IMR-90 (cell line): Measurements from ENCODE around the gene BTG2. TPM values are rescaled to one million over a fixed set of nuclear protein-coding genes. Genes with fewer than 3 reads are reported as not detected.
A peak's percentile ranks its signal among the peaks of the same experiment; 100 is the strongest.

Experiments
- ATAC-seq: fragments of 200-7000 bp; cut with Tn5 transposase; 2 replicates; pipeline ENCODE4 v1.9.1; 2020; ENCODE audit warnings: low read depth, mild to moderate bottlenecking, moderate library complexity
- BruUV-seq: library from RNA; stranded (reverse); fragments of 400-500 nt; replicated peaks from 2 replicates; lab custom pipeline; 2021; lab: Mats Ljungman, UMichigan
- CTCF ChIA-PET: fragments of 300-600 bp; formaldehyde crosslinking; extraction: SDS; loops from one replicate; lab custom pipeline; 2021; ENCODE audit warnings: antibody characterized with exemption; lab: Yijun Ruan, JAX
- POLR2A ChIA-PET: fragments of 300-600 bp; sonication (Branson Sonifier 250); formaldehyde crosslinking; loops from one replicate; lab custom pipeline; 2022; ENCODE audit warnings: antibody characterized with exemption; ENCODE audit not compliant: unreplicated experiment; lab: Charles Lee
- DNase-seq: peaks from one replicate; pipeline ENCODE4 v3.0.0; 2013
- H2AFZ ChIP-seq: replicated peaks from 2 replicates; pipeline ENCODE3; 2013; ENCODE audit warnings: low read length, mild to moderate bottlenecking; ENCODE audit not compliant: poor library complexity
- H2AK5ac ChIP-seq: 2 replicates; pipeline ENCODE4 v1.6.1; 2013; ENCODE audit warnings: low read depth, low read length, inconsistent platforms
- H2AK9ac ChIP-seq: replicated peaks from 2 replicates; pipeline ENCODE3; 2013; ENCODE audit warnings: mild to moderate bottlenecking, low read depth, low read length, moderate library complexity; ENCODE audit not compliant: poor library complexity
- H2BK120ac ChIP-seq: 2 replicates; pipeline ENCODE4 v1.6.1; 2013; ENCODE audit warnings: low read depth, low read length, inconsistent platforms
- H2BK15ac ChIP-seq: 3 replicates; pipeline ENCODE4 v1.6.1; 2013; ENCODE audit warnings: low read depth, low read length, inconsistent platforms
- H2BK20ac ChIP-seq: 2 replicates; pipeline ENCODE4 v1.6.1; 2013; ENCODE audit warnings: low read depth, mild to moderate bottlenecking, inconsistent platforms, low read length, moderate library complexity
- H2BK5ac ChIP-seq: 2 replicates; pipeline ENCODE4 v1.6.1; 2013; ENCODE audit warnings: mild to moderate bottlenecking, low read depth, low read length, inconsistent platforms; ENCODE audit not compliant: poor library complexity, severe bottlenecking
- H3K14ac ChIP-seq: replicated peaks from 2 replicates; pipeline ENCODE4 v1.6.1; 2013; ENCODE audit warnings: low read depth, low read length, inconsistent platforms
- H3K18ac ChIP-seq: 2 replicates; pipeline ENCODE4 v1.6.1; 2013; ENCODE audit warnings: low read depth, low read length, control low read depth
- H3K23ac ChIP-seq: 2 replicates; pipeline ENCODE4 v1.6.1; 2013; ENCODE audit warnings: low read depth, low read length, inconsistent platforms
- H3K27ac ChIP-seq: 2 replicates; pipeline ENCODE4 v1.5.1; 2013; ENCODE audit warnings: mild to moderate bottlenecking, control low read depth, low read length; ENCODE audit not compliant: insufficient read depth
- H3K27me3 ChIP-seq: 2 replicates; pipeline ENCODE4 v1.6.1; 2013; ENCODE audit warnings: low read length; ENCODE audit not compliant: control insufficient read depth, insufficient read depth
- H3K36me3 ChIP-seq: 2 replicates; pipeline ENCODE4 v1.6.1; 2013; ENCODE audit warnings: low read length, mixed read lengths; ENCODE audit not compliant: control insufficient read depth, insufficient read depth
- H3K4ac ChIP-seq: 2 replicates; pipeline ENCODE4 v1.6.1; 2013; ENCODE audit warnings: low read depth, low read length, inconsistent platforms
- H3K4me1 ChIP-seq: 2 replicates; pipeline ENCODE4 v1.6.1; 2013; ENCODE audit warnings: low read length, mixed read lengths; ENCODE audit not compliant: control insufficient read depth, insufficient read depth
- H3K4me2 ChIP-seq: 2 replicates; pipeline ENCODE4 v1.6.1; 2013; ENCODE audit warnings: low read depth, mild to moderate bottlenecking, control low read depth, low read length, moderate library complexity
- H3K4me3 ChIP-seq: 2 replicates; pipeline ENCODE4 v1.5.1; 2013; ENCODE audit warnings: low read depth, mild to moderate bottlenecking, control low read depth, low read length, moderate library complexity; ENCODE audit not compliant: insufficient read depth
- H3K56ac ChIP-seq: 2 replicates; pipeline ENCODE4 v1.6.1; 2013; ENCODE audit warnings: low read length, inconsistent platforms; ENCODE audit not compliant: insufficient read depth; ENCODE audit errors: extremely low read depth
- H3K79me1 ChIP-seq, 2 experiments: 2 replicates each; pipeline ENCODE4 v1.6.1; 2013; ENCODE audit warnings: low read length in 2 of 2, inconsistent platforms in 1 of 2, low read depth in 1 of 2
- H3K9ac ChIP-seq: 2 replicates; pipeline ENCODE4 v1.6.1; 2013; ENCODE audit warnings: low read depth, low read length, control low read depth
- H3K9me1 ChIP-seq: 2 replicates; pipeline ENCODE4 v1.6.1; 2013; ENCODE audit warnings: low read length, inconsistent platforms; ENCODE audit not compliant: insufficient read depth
- H3K9me3 ChIP-seq: 2 replicates; pipeline ENCODE4 v1.6.1; 2013; ENCODE audit warnings: low read length; ENCODE audit not compliant: control insufficient read depth, insufficient read depth
- H4K20me1 ChIP-seq: 2 replicates; pipeline ENCODE4 v1.6.1; 2013; ENCODE audit warnings: low read length, inconsistent platforms; ENCODE audit not compliant: insufficient read depth
- H4K5ac ChIP-seq: 2 replicates; pipeline ENCODE4 v1.6.1; 2013; ENCODE audit warnings: mild to moderate bottlenecking, low read depth, low read length, control low read depth
- H4K8ac ChIP-seq, 2 experiments: 2 replicates each; pipeline ENCODE4 v1.6.1; 2013; ENCODE audit warnings: low read depth in 2 of 2, low read length in 2 of 2, control low read depth in 1 of 2, inconsistent platforms in 1 of 2
- H4K91ac ChIP-seq: 2 replicates; pipeline ENCODE4 v1.6.1; 2013; ENCODE audit warnings: low read depth, low read length, inconsistent platforms; ENCODE audit not compliant: insufficient read depth
- POLR2A ChIP-seq: IDR thresholded peaks from 2 replicates; pipeline ENCODE4 v1.6.1; 2012; ENCODE audit warnings: mild to moderate bottlenecking, low read depth, low read length
- WGBS, 2 experiments: methylation state at CpG; one replicate each; pipeline versions ENCODE4 v1.1.5 to v1.1.7; 2013; ENCODE audit warnings: missing lambda C conversion rate in 2 of 2; ENCODE audit not compliant: insufficient read length in 1 of 2; ENCODE audit errors: extremely low coverage in 2 of 2; 5-methylcytosine and 5-hydroxymethylcytosine counted together
- dilution Hi-C: fragments of 300-500 bp; cut with HindIII; formaldehyde crosslinking; loops from one replicate; pipeline ENCODE4 v1.14.3; 2018; ENCODE audit warnings: low sequenced_read_pairs; ENCODE audit not compliant: unreplicated experiment
- in situ Hi-C: fragments of 300-500 bp; cut with MboI; formaldehyde crosslinking; loops from 3 replicates; pipeline ENCODE4 v1.14.3; 2019; ENCODE audit warnings: low sequenced_read_pairs, inconsistent platforms, mixed read lengths
- intact Hi-C: fragments of 100-400 bp; cut with micrococcal nuclease; formaldehyde crosslinking; loops from 2 replicates; pipeline ENCODE4 v1.10.0; 2022
- polyA plus RNA-seq, 3 experiments: library from polyadenylated mRNA; depleted of rRNA; stranded (reverse); fragments of >200 nt; gene quantifications; 2 replicates each; pipeline ENCODE4 v1.2.3, GENCODE V29; 2012; ENCODE audit warnings: low replicate concordance in 1 of 3
- total RNA-seq: library from RNA; depleted of rRNA; stranded (reverse); fragments of >200 nt; gene quantifications from 2 replicates; pipeline ENCODE4 v1.2.3, GENCODE V29; 2012
- TF ChIP-seq, protein P1 (sequence below): conservative IDR thresholded peaks from 2 replicates; pipeline ENCODE4 v1.5.1; 2012; ENCODE audit warnings: mild to moderate bottlenecking, low read depth, low read length, improper control_type of control experiment
- TF ChIP-seq, protein P2 (sequence below): fragments of 150-350 bp; IDR thresholded peaks from 2 replicates; pipeline ENCODE4 v1.6.1; 2017; ENCODE audit warnings: mild to moderate bottlenecking, antibody characterized with exemption, low read length, low read depth

Gene BTG2
- total and polyA plus RNA-seq, 2 of the 4 experiments (the other 2 are of a cell fraction), result 8.4 to 18.8 TPM

DNA sequence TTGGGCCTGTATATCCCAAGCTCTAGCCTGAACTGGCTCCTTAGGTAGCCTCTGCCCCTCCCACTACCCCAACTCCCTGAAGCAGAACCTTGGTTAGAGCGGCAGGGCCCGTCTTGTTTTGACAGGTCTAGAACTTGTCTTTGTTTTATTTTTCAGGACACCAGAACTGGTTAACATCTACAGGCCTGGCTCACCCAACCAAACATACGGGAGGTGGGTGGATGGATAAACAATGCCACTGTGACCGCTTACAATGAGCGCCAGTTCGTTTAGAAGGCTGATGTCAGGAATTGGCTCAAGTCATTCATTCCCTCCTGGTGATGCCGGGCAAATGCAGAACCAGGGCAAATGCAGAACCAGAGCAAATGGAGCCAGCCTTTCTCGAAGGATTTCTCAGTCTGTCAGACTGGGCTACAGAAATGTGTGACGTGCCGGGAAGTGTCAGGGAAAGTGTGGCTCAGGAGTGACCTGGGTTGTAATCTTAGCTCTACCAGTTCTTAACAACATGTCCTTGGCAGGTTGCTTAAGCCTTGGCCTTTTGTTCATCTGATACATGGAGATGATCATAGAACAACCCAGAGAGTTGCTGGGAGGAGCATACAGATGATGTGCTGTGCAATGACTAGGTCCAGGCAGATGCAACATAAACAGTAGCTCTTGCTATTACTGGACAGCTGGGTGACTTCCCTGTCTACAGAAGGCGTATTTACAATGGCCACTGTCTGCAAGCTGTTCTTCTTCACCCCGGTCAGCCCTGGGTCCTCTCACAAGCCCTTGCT is 30.5 kb upstream of the BTG2 start:
- Histone ChIP-seq H4K5ac (no peak overlapping the region), H3K56ac (no peak overlapping the region), H3K27ac (no peak overlapping the region), H2BK120ac (no peak overlapping the region), H3K4me3 (no peak overlapping the region), H3K14ac (no peak overlapping the region), H3K18ac (no peak overlapping the region), H4K20me1 (no peaks in the 10 kb centered on the region), H2AK5ac (peak overlapping the region; percentile 20; the same call in 1 of the 2 replicates), H3K4ac (no peak overlapping the region), H4K8ac (no peak overlapping the region), H2BK20ac (no peak overlapping the region), H2BK5ac (no peak overlapping the region), H3K4me2 (no peak overlapping the region), H3K79me1 (no peaks in the 10 kb centered on the region), H3K9ac (no peak overlapping the region), H2BK15ac (no peak overlapping the region), H3K27me3 (no peaks in the 10 kb centered on the region; the same call in 1 of the 2 replicates), H4K91ac (no peak overlapping the region), H2AFZ (no peak overlapping the region), H3K23ac (no peak overlapping the region; the same call in 1 of the 2 replicates), H3K9me3 (no peaks in the 10 kb centered on the region), H3K4me1 (peaks cover 12% of the 10 kb centered on the region; the same call in 1 of the 2 replicates), H2AK9ac (no peak overlapping the region), H3K36me3 (no peaks in the 10 kb centered on the region), H3K9me1 (no peaks in the 10 kb centered on the region; the same call in 1 of the 2 replicates)
- intact Hi-C loops, result no loop called here
- in situ Hi-C loops, result loop anchor here (5.0 to 10.0 kb wide), 3 partner anchors 63 to 213 kb away; no protein-coding TSS in a partner anchor
- ATAC-seq, result no peak
- ChIA-PET POLR2A (no interaction called here), CTCF (interaction anchor here (0.8 kb wide), 1 partner anchor 245 kb away, joined by 3 read pairs; no protein-coding TSS in a partner anchor)
- 80% methylated on average over 2 of the region's 12 CpGs; no CpG with 5 or more reads in 1 of the 2 experiments for WGBS, 2 experiments
- BruUV-seq, result no TSS peak
- peak; percentile 56 for DNase-seq
- dilution Hi-C loops, result no loop called here
- TF ChIP-seq, protein P1, sequence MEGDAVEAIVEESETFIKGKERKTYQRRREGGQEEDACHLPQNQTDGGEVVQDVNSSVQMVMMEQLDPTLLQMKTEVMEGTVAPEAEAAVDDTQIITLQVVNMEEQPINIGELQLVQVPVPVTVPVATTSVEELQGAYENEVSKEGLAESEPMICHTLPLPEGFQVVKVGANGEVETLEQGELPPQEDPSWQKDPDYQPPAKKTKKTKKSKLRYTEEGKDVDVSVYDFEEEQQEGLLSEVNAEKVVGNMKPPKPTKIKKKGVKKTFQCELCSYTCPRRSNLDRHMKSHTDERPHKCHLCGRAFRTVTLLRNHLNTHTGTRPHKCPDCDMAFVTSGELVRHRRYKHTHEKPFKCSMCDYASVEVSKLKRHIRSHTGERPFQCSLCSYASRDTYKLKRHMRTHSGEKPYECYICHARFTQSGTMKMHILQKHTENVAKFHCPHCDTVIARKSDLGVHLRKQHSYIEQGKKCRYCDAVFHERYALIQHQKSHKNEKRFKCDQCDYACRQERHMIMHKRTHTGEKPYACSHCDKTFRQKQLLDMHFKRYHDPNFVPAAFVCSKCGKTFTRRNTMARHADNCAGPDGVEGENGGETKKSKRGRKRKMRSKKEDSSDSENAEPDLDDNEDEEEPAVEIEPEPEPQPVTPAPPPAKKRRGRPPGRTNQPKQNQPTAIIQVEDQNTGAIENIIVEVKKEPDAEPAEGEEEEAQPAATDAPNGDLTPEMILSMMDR, result no peak
- TF ChIP-seq, protein P2, sequence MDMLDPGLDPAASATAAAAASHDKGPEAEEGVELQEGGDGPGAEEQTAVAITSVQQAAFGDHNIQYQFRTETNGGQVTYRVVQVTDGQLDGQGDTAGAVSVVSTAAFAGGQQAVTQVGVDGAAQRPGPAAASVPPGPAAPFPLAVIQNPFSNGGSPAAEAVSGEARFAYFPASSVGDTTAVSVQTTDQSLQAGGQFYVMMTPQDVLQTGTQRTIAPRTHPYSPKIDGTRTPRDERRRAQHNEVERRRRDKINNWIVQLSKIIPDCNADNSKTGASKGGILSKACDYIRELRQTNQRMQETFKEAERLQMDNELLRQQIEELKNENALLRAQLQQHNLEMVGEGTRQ, result no peak
- TF ChIP-seq POLR2A, result no peak
